OCI-LY7 (cell line): ENCODE data around the gene PAX7.

Experiments used
- EZH2phosphoT487 ChIP-seq: fragments of 200-600 bp; sonication (generic); IDR thresholded peaks from 2 replicates; pipeline ENCODE4 v1.6.1; 2018; ENCODE audit warnings: low read depth, borderline replicate concordance, mild to moderate bottlenecking, mixed run types, antibody characterized with exemption, low read length, moderate library complexity, mixed read lengths
- TF ChIP-seq, protein P1 (sequence below): fragments of 200-600 bp; sonication (generic); conservative IDR thresholded peaks from 2 replicates; pipeline ENCODE4 v1.5.1; 2014; ENCODE audit warnings: mild to moderate bottlenecking, antibody characterized with exemption, low read length, moderate library complexity, mixed read lengths

DNA sequence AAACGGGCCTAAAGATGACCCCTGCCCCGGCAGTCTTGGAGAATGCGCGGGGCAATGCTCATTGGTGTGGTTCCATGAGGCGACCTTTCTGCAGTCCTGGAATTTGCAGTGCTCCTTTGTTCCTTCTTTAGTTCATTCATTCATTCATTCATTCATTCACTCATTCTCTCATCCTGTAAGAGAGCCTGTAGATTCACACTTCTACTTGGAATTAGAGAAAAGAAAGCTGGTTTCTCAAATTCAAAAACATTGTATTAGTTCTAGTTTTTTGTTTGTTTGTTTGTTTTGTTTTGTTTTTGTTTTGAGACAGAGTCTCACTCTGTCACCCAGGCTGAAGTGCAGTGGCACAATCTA is 31.6 kb downstream of the PAX7 start:
- TF ChIP-seq, protein P1, sequence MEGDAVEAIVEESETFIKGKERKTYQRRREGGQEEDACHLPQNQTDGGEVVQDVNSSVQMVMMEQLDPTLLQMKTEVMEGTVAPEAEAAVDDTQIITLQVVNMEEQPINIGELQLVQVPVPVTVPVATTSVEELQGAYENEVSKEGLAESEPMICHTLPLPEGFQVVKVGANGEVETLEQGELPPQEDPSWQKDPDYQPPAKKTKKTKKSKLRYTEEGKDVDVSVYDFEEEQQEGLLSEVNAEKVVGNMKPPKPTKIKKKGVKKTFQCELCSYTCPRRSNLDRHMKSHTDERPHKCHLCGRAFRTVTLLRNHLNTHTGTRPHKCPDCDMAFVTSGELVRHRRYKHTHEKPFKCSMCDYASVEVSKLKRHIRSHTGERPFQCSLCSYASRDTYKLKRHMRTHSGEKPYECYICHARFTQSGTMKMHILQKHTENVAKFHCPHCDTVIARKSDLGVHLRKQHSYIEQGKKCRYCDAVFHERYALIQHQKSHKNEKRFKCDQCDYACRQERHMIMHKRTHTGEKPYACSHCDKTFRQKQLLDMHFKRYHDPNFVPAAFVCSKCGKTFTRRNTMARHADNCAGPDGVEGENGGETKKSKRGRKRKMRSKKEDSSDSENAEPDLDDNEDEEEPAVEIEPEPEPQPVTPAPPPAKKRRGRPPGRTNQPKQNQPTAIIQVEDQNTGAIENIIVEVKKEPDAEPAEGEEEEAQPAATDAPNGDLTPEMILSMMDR = no peak
- no peak for TF ChIP-seq EZH2phosphoT487
